HepG2 (cell line): ENCODE measurements around the gene SDK1. TPM values are rescaled to one million over a fixed set of nuclear protein-coding genes. Genes with fewer than 3 reads are reported as not detected.

Experiments used
- ATAC-seq: fragments of 200-7000 bp; cut with Tn5 transposase; 3 replicates; pipeline ENCODE4 v1.9.1; 2020; ENCODE audit warnings: mild to moderate bottlenecking, moderate library complexity
- BruUV-seq: library from RNA; stranded (reverse); fragments of 400-500 nt; replicated peaks from 2 replicates; lab custom pipeline; 2021; lab: Mats Ljungman, UMichigan
- CTCF ChIA-PET: fragments of 300-600 bp; formaldehyde crosslinking; extraction: SDS; loops from one replicate; lab custom pipeline; 2021; ENCODE audit warnings: low total read pairs, inconsistent platforms, low intra/inter-chr PET ratio; lab: Yijun Ruan, JAX
- POLR2A ChIA-PET: fragments of 350-600 bp; sonication (Branson Sonifier 250); formaldehyde crosslinking; loops from one replicate; lab custom pipeline; 2020; ENCODE audit warnings: antibody characterized with exemption, inconsistent platforms; lab: Yijun Ruan, JAX
- DNase-seq: peaks from one replicate; pipeline ENCODE4 v3.0.0-alpha.2; 2015; ENCODE audit warnings: low spot score
- FAIRE-seq: peaks from 3 replicates; lab custom pipeline; 2011; peaks lifted over from hg19 to GRCh38; lab: Jason Lieb, UNC
- H2AFZ ChIP-seq: one replicate; pipeline ENCODE4 v1.6.1; 2011; ENCODE audit warnings: low read length, inconsistent platforms
- H3K27ac ChIP-seq: fragments of 300-600 bp; 3 replicates; pipeline ENCODE4 v1.8.0; 2011; ENCODE audit warnings: mixed run types, mild to moderate bottlenecking, mixed read lengths, low read length, inconsistent platforms; ENCODE audit not compliant: insufficient read depth; ENCODE audit errors: extremely low read length
- H3K27me3 ChIP-seq, 2 experiments: fragments of 200-600 bp in 1 of 2; 2 replicates in 1 of 2; 3 replicates in 1 of 2; pipeline versions ENCODE4 v1.6.0 to v1.8.0; 2011; ENCODE audit warnings: low read length in 2 of 2, mild to moderate bottlenecking in 2 of 2, moderate library complexity in 2 of 2, inconsistent platforms in 1 of 2; ENCODE audit not compliant: insufficient read depth in 2 of 2, control insufficient read depth in 1 of 2
- H3K36me3 ChIP-seq, 2 experiments: fragments of 200-600 bp in 1 of 2; replicated peaks in 1 of 2; 2 replicates in 1 of 2; 3 replicates in 1 of 2; pipeline versions ENCODE4 v1.5.1 to v1.8.0; 2011; ENCODE audit warnings: low read length in 2 of 2, inconsistent platforms in 1 of 2; ENCODE audit not compliant: insufficient read depth in 2 of 2, control insufficient read depth in 1 of 2
- H3K4me1 ChIP-seq: 2 replicates; pipeline ENCODE4 v1.5.1; 2012; ENCODE audit warnings: low read length, inconsistent platforms; ENCODE audit not compliant: insufficient read depth
- H3K4me2 ChIP-seq: 2 replicates; pipeline ENCODE4 v1.6.0; 2011; ENCODE audit warnings: low read depth, low read length, inconsistent platforms
- H3K4me3 ChIP-seq, 3 experiments: fragments of 200-600 bp in 1 of 3; sonication (generic), shearing (Covaris generic) in 1 of 3; replicated peaks in 1 of 3; 2 replicates each; pipeline ENCODE4 v1.5.1; 2011 to 2016; ENCODE audit warnings: low read length in 3 of 3, inconsistent platforms in 2 of 3, low read depth in 2 of 3, mild to moderate bottlenecking in 2 of 3, control low read depth in 1 of 3, mixed read lengths in 1 of 3; ENCODE audit not compliant: insufficient read depth in 1 of 3
- H3K79me2 ChIP-seq: one replicate; pipeline ENCODE4 v1.6.1; 2011; ENCODE audit warnings: low read length, inconsistent platforms; ENCODE audit not compliant: insufficient read depth
- H3K9ac ChIP-seq: 2 replicates; pipeline ENCODE4 v1.6.0; 2011; ENCODE audit warnings: mild to moderate bottlenecking, low read depth, low read length, inconsistent platforms; ENCODE audit not compliant: insufficient read depth
- H3K9me3 ChIP-seq: 2 replicates; pipeline ENCODE4 v1.5.1; 2012; ENCODE audit warnings: mild to moderate bottlenecking, low read length
- H4K20me1 ChIP-seq: 2 replicates; pipeline ENCODE4 v1.6.0; 2011; ENCODE audit warnings: inconsistent platforms, mild to moderate bottlenecking, low read length, moderate library complexity; ENCODE audit not compliant: insufficient read depth
- AGO1 ChIP-seq: fragments of 200-400 bp; formaldehyde crosslinking; IDR thresholded peaks from 2 replicates; pipeline ENCODE4 v1.6.1; 2017; ENCODE audit warnings: mild to moderate bottlenecking, low read depth, low read length, moderate library complexity; ENCODE audit not compliant: poor library complexity, severe bottlenecking
- ARNTL ChIP-seq: sonication (generic); formaldehyde crosslinking; IDR thresholded peaks from 2 replicates; pipeline ENCODE4 v1.4.0; 2020; ENCODE audit warnings: mild to moderate bottlenecking, missing genetic modification reagents
- ERF ChIP-seq: IDR thresholded peaks from 2 replicates; pipeline ENCODE4 v1.6.1; 2018; ENCODE audit warnings: missing biosample characterization, missing genetic modification reagents
- ETV5 ChIP-seq: IDR thresholded peaks from 2 replicates; pipeline ENCODE4 v1.6.1; 2018; ENCODE audit warnings: missing biosample characterization, missing genetic modification reagents, inconsistent platforms, borderline replicate concordance
- IRF2 ChIP-seq: IDR thresholded peaks from 2 replicates; pipeline ENCODE4 v1.6.1; 2018; ENCODE audit warnings: missing genetic modification reagents, missing compliant biosample characterization
- MBD4 ChIP-seq: IDR thresholded peaks from 2 replicates; pipeline ENCODE4 v1.6.1; 2012; ENCODE audit warnings: low read length, inconsistent platforms, borderline replicate concordance
- NR2C2 ChIP-seq: sonication (generic); formaldehyde crosslinking; IDR thresholded peaks from 2 replicates; pipeline ENCODE4 v1.4.0; 2020; ENCODE audit warnings: missing genetic modification reagents, mild to moderate bottlenecking, moderate library complexity, borderline replicate concordance
- POGZ ChIP-seq: sonication (generic); formaldehyde crosslinking; IDR thresholded peaks from 2 replicates; pipeline ENCODE4 v1.4.0; 2020; ENCODE audit warnings: mild to moderate bottlenecking, missing genetic modification reagents
- RCOR2 ChIP-seq: IDR thresholded peaks from 2 replicates; pipeline ENCODE4 v1.6.1; 2016; ENCODE audit warnings: missing biosample characterization, missing genetic modification reagents
- TGIF2 ChIP-seq: IDR thresholded peaks from 2 replicates; pipeline ENCODE4 v1.6.1; 2016; ENCODE audit warnings: control low read depth, missing compliant biosample characterization
- ZEB1 ChIP-seq: IDR thresholded peaks from 2 replicates; pipeline ENCODE4 v1.6.1; 2012; ENCODE audit warnings: mild to moderate bottlenecking, low read depth, inconsistent platforms; ENCODE audit not compliant: insufficient replicate concordance
- ZNF326 ChIP-seq: sonication (generic); formaldehyde crosslinking; IDR thresholded peaks from 2 replicates; pipeline ENCODE4 v1.4.0; 2020; ENCODE audit warnings: missing genetic modification reagents, borderline replicate concordance
- ZNF496 ChIP-seq: sonication (generic); formaldehyde crosslinking; IDR thresholded peaks from 2 replicates; pipeline ENCODE4 v1.8.1; 2023; ENCODE audit warnings: mild to moderate bottlenecking, moderate library complexity, missing genetic modification reagents; ENCODE audit not compliant: insufficient replicate concordance
- ZNF619 ChIP-seq: sonication (generic); formaldehyde crosslinking; IDR thresholded peaks from 2 replicates; pipeline ENCODE4 v1.4.0; 2020; ENCODE audit warnings: mild to moderate bottlenecking, missing genetic modification reagents
- ZNF761 ChIP-seq: sonication (generic); formaldehyde crosslinking; conservative IDR thresholded peaks from 2 replicates; pipeline ENCODE4 v1.4.0; 2020; ENCODE audit warnings: mild to moderate bottlenecking, missing genetic modification reagents
- ZNF780A ChIP-seq: sonication (generic); formaldehyde crosslinking; IDR thresholded peaks from 2 replicates; pipeline ENCODE4 v1.8.0; 2022; ENCODE audit warnings: mild to moderate bottlenecking, missing genetic modification reagents, moderate library complexity
- WGBS: methylation state at CpG from one replicate; pipeline ENCODE4 v1.1.6; 2017; ENCODE audit warnings: low lambda C conversion rate; 5-methylcytosine and 5-hydroxymethylcytosine counted together
- in situ Hi-C: cut with HindIII; loops from 2 replicates; pipeline ENCODE4 v1.10.0; 2017; ENCODE audit warnings: low pct_unique_long_range_greater_than_20kb; ENCODE audit not compliant: extremely low pct_ligation_motif_present
- intact Hi-C: fragments of 100-400 bp; cut with micrococcal nuclease; formaldehyde crosslinking; loops from one replicate; pipeline ENCODE4 v1.10.0; 2022; ENCODE audit not compliant: unreplicated experiment
- polyA plus RNA-seq, 8 experiments: library from polyadenylated mRNA; depleted of rRNA in 3 of 8; stranded (reverse) in 7 of 8; unstranded in 1 of 8; fragments of >200 nt; fragmentation: Illumina TruSeq in 4 of 8; extraction: Trizol in 4 of 8; gene quantifications; 2 replicates each; pipeline versions ENCODE4 v1.2.1 to v1.2.3, GENCODE V29; 2011 to 2016; ENCODE audit warnings: low read depth in 4 of 8, missing spikeins in 1 of 8, mixed read lengths in 1 of 8; ENCODE audit not compliant: insufficient read depth in 1 of 8
- total RNA-seq, 5 experiments: library from RNA; depleted of rRNA; stranded (reverse); fragments of >200 nt; fragmentation: Illumina TruSeq; extraction: Trizol; gene quantifications; 2 replicates each; pipeline ENCODE4 v1.2.3, GENCODE V29; 2016; ENCODE audit warnings: low read depth in 1 of 5
- TF ChIP-seq, protein P1 (sequence below): sonication (generic); formaldehyde crosslinking; IDR thresholded peaks from 2 replicates; pipeline ENCODE4 v1.9.0; 2021; ENCODE audit warnings: missing genetic modification reagents, borderline replicate concordance

The SDK1 gene
- total and polyA plus RNA-seq, 2 of the 13 experiments (the other 11 are each of a cell fraction or from before 2014, with no cell fraction given): 0.35 to 2.4 TPM

DNA sequence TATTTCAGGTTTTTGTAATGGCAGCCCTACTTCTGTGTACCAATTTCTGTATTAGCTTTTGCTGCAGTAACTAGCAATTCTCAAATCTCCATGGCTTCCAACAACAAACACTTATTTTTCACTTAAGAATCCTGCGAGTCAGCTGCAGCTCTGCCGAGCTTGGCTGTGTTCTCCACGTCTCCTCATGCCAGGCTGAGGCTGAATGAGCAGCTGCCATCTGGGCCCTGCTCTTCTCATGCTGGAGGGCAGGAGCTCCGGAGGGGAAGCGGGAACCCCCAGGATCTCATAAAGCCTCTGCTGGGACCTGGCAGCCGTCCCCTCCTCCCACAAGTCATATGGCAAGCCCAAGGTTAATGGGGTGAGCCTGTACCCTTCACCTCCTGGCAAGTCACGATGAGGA lies 591.1 kb downstream of the SDK1 start:
- H4K20me1 ChIP-seq: no peaks in the 10 kb centered on the region
- FAIRE-seq (no peak), DNase-seq (no peak), ATAC-seq (no peak)
- no peak overlapping the region for H3K9ac ChIP-seq
- in situ Hi-C loops: no loop called here
- no peaks in the 10 kb centered on the region for H3K27me3 ChIP-seq
- no peaks in the 10 kb centered on the region for H3K79me2 ChIP-seq
- POLR2A ChIA-PET: no interaction called here
- no peak overlapping the region for H3K4me3 ChIP-seq
- H3K4me2 ChIP-seq: no peak overlapping the region
- intact Hi-C loops: loop anchor here (10.0 kb wide), 1 partner anchor 1027 kb away; no protein-coding TSS in a partner anchor
- CTCF ChIA-PET: no interaction called here
- H2AFZ ChIP-seq: no peak overlapping the region
- no peak overlapping the region for H3K27ac ChIP-seq
- no TSS peak for BruUV-seq
- H3K4me1 ChIP-seq: no peaks in the 10 kb centered on the region
- H3K36me3 ChIP-seq: no peaks in the 10 kb centered on the region
- TF ChIP-seq ERF (CRISPR knock-in tag) (no peak), ZNF326 (CRISPR knock-in tag) (no peak), ETV5 (CRISPR knock-in tag) (no peak), AGO1 (no peak), POGZ (no peak), ZEB1 (no peak), ZNF619 (no peak), IRF2 (CRISPR knock-in tag) (no peak), MBD4 (no peak), ZNF780A (CRISPR knock-in tag) (no peak), TGIF2 (CRISPR knock-in tag) (no peak), RCOR2 (CRISPR knock-in tag) (no peak), ARNTL (CRISPR knock-in tag) (no peak), ZNF761 (CRISPR knock-in tag) (no peak), ZNF496 (CRISPR knock-in tag) (no peak), NR2C2 (CRISPR knock-in tag) (no peak)
- TF ChIP-seq, protein P1, sequence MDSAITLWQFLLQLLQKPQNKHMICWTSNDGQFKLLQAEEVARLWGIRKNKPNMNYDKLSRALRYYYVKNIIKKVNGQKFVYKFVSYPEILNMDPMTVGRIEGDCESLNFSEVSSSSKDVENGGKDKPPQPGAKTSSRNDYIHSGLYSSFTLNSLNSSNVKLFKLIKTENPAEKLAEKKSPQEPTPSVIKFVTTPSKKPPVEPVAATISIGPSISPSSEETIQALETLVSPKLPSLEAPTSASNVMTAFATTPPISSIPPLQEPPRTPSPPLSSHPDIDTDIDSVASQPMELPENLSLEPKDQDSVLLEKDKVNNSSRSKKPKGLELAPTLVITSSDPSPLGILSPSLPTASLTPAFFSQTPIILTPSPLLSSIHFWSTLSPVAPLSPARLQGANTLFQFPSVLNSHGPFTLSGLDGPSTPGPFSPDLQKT (CRISPR knock-in tag): no peak
- 86% methylated on average over 7 of the region's 7 CpGs for WGBS
- H3K9me3 ChIP-seq: no peaks in the 10 kb centered on the region
